Left renal cortex interstitium (tissue), 4 donors: ENCODE measurements around the gene HEXIM2. TPM values are rescaled to one million over a fixed set of nuclear protein-coding genes. Genes with fewer than 3 reads are reported as not detected.
"Not testable (repeated sequence)": the region's sequence is repeated elsewhere in the genome, so short reads cannot be mapped to it uniquely, and the experiment has no call there.

Experiments
- DNase-seq, 4 donors: peaks; one replicate each; pipeline ENCODE4 v3.0.0-alpha.2; 2013; ENCODE audit warnings: low read depth in 4 of 4, low spot score in 2 of 4, missing footprints in 1 of 4
- polyA plus RNA-seq, 4 donors: library from polyadenylated mRNA; unstranded; fragments of 120-200 nt; gene quantifications; one replicate each; pipeline ENCODE4 v1.2.1, GENCODE V29; 2013; ENCODE audit not compliant: insufficient read length in 4 of 4

HEXIM2 gene
- polyA plus RNA-seq, 4 donors, result 11.8 to 19.8 (median 16.6) TPM

DNA sequence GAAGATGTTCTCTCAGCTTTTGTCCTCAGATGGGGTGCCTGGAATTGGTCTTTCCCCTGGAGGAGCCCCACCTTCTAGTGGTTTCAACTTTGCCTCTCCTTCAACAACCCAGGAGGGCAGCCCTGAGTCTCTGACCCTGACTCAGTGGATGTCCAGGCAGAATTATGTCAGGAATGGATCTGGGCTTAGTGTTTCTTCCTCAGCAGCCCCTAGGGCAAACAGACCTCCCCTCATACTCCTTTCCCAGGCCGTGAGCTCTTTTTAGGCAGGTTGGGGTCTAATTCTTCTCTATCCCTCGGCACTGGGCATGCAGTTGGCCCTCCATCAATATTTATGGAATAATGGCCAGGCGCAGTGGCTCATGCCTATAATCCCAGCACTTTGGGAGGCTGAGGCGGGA is 39.8 kb downstream of the HEXIM2 start:
- no peak for DNase-seq

- not testable (repeated sequence) for DNase-seq
Observed at GRCh38 chr17:45201880-45202279, 40.2 kb downstream of the HEXIM2 start.

- peak in 3 of 4 donors; percentile 51 to 83 (median 61) for DNase-seq
Observed at GRCh38 chr17:45218895-45219661, 57.4 kb downstream of the HEXIM2 start.

Other genes with a start within 250 kb of the HEXIM2 start
- 1 to 10 TPM in 1 of 4 donors, under 1 TPM in 3; 0.78 to 8.3 (median 0.89) TPM for gene GFAP, start 246.4 kb upstream of the HEXIM2 start, polyA plus RNA-seq
- 10 to 100 TPM in 3 of 4 donors, 1 to 10 TPM in 1; 7.3 to 20.8 (median 14.3) TPM for gene KIF18B, start 214.1 kb upstream of the HEXIM2 start, polyA plus RNA-seq
- 1 to 10 TPM; 2.0 to 3.6 (median 3.0) TPM for gene C1QL1, start 193.6 kb upstream of the HEXIM2 start, polyA plus RNA-seq
- 10 to 100 TPM; 46.3 to 69.4 (median 57.5) TPM for gene DCAKD, start 110.2 kb upstream of the HEXIM2 start, polyA plus RNA-seq
- gene NMT1, start 100.6 kb upstream of the HEXIM2 start, polyA plus RNA-seq, result 10 to 100 TPM; 70.3 to 95.5 (median 74.2) TPM
- 10 to 100 TPM; 21.1 to 38.0 (median 30.0) TPM for gene PLCD3, start 29.4 kb upstream of the HEXIM2 start, polyA plus RNA-seq
- gene ACBD4, start 26.2 kb upstream of the HEXIM2 start, polyA plus RNA-seq, result 10 to 100 TPM; 11.4 to 19.0 (median 16.9) TPM
- gene HEXIM1, start 13.4 kb upstream of the HEXIM2 start, polyA plus RNA-seq, result 10 to 100 TPM; 36.3 to 44.6 (median 43.1) TPM
- 1 to 10 TPM; 4.4 to 7.7 (median 6.7) TPM for gene FMNL1, start 60.0 kb downstream of the HEXIM2 start, polyA plus RNA-seq
- under 1 TPM in 3 of 4 donors, not detected in 1; 0.11 to 0.43 (median 0.25) TPM for gene SPATA32, start 100.2 kb downstream of the HEXIM2 start, polyA plus RNA-seq
- gene MAP3K14, start 155.1 kb downstream of the HEXIM2 start, polyA plus RNA-seq, result 1 to 10 TPM; 5.3 to 8.0 (median 6.4) TPM